Endothelial cell of umbilical vein (primary cell): ENCODE results near the gene ZNF667. TPM values are rescaled to one million over a fixed set of nuclear protein-coding genes. Genes with fewer than 3 reads are reported as not detected.

Source experiments
- BruUV-seq: library from RNA; stranded (reverse); fragments of 400-500 nt; replicated peaks from 2 replicates; lab custom pipeline; 2021; lab: Mats Ljungman, UMichigan
- CTCF ChIA-PET: fragments of 300-600, 350-600 bp; sonication (Branson Sonifier 250); formaldehyde crosslinking; loops from one replicate; lab custom pipeline; 2021; ENCODE audit warnings: antibody characterized with exemption, inconsistent platforms; lab: Charles Lee
- POLR2A ChIA-PET: fragments of 300-600, 350-600 bp; sonication (Branson Sonifier 250); formaldehyde crosslinking; loops from one replicate; lab custom pipeline; 2021; ENCODE audit warnings: antibody characterized with exemption, inconsistent platforms; lab: Charles Lee
- DNase-seq: peaks from one replicate; pipeline ENCODE4 v3.0.0-alpha.2; 2011; ENCODE audit warnings: low read depth, low spot score
- FAIRE-seq: peaks from 2 replicates; lab custom pipeline; 2011; peaks lifted over from hg19 to GRCh38; lab: Jason Lieb, UNC
- H2AFZ ChIP-seq: 2 replicates; pipeline ENCODE4 v1.6.0; 2012; ENCODE audit warnings: low read depth, low read length, control low read depth, inconsistent platforms
- H3K27ac ChIP-seq: 2 replicates; pipeline ENCODE4 v1.5.1; 2011; ENCODE audit warnings: low read depth, mild to moderate bottlenecking, control low read depth, low read length, moderate library complexity; ENCODE audit not compliant: insufficient read depth
- H3K27me3 ChIP-seq, 2 experiments: 2 replicates each; pipeline versions ENCODE4 v1.6.0 to v1.6.1; 2011; ENCODE audit warnings: low read length in 2 of 2, mixed read lengths in 1 of 2; ENCODE audit not compliant: control insufficient read depth in 2 of 2, insufficient read depth in 2 of 2
- H3K36me3 ChIP-seq, 2 experiments: 2 replicates in 1 of 2; 3 replicates in 1 of 2; pipeline ENCODE4 v1.5.1; 2011; ENCODE audit warnings: low read length in 2 of 2, mild to moderate bottlenecking in 1 of 2, moderate library complexity in 1 of 2; ENCODE audit not compliant: control insufficient read depth in 2 of 2, insufficient read depth in 2 of 2; ENCODE audit errors: extremely low read depth in 1 of 2
- H3K4me1 ChIP-seq: 3 replicates; pipeline ENCODE4 v1.5.1; 2011; ENCODE audit warnings: mild to moderate bottlenecking, low read length; ENCODE audit not compliant: control insufficient read depth, insufficient read depth; ENCODE audit errors: extremely low read depth
- H3K4me2 ChIP-seq: 2 replicates; pipeline ENCODE4 v1.6.1; 2011; ENCODE audit warnings: low read length, control low read depth, mixed read lengths; ENCODE audit not compliant: insufficient read depth
- H3K4me3 ChIP-seq, 3 experiments: fragments of 200-600 bp in 1 of 3; sonication (generic), shearing (Covaris generic) in 1 of 3; replicated peaks in 1 of 3; 2 replicates each; pipeline ENCODE4 v1.5.1; 2011 to 2016; ENCODE audit warnings: control low read depth in 3 of 3, low read length in 3 of 3, mild to moderate bottlenecking in 2 of 3, inconsistent platforms in 1 of 3, low read depth in 1 of 3, moderate library complexity in 1 of 3; ENCODE audit not compliant: insufficient read depth in 1 of 3
- H3K79me2 ChIP-seq: 2 replicates; pipeline ENCODE4 v1.6.0; 2012; ENCODE audit warnings: low read length, inconsistent platforms; ENCODE audit not compliant: control insufficient read depth, insufficient read depth
- H3K9ac ChIP-seq: replicated peaks from 2 replicates; pipeline ENCODE3; 2011; ENCODE audit warnings: low read length, control low read depth; ENCODE audit not compliant: insufficient read depth; ENCODE audit errors: extremely low read depth
- H3K9me1 ChIP-seq: replicated peaks from 3 replicates; pipeline ENCODE4 v1.6.0; 2011; ENCODE audit warnings: mild to moderate bottlenecking, low read length; ENCODE audit not compliant: control insufficient read depth, insufficient read depth; ENCODE audit errors: extremely low read depth
- H3K9me3 ChIP-seq: replicated peaks from 2 replicates; pipeline ENCODE4 v1.5.1; 2012; ENCODE audit warnings: low read length, inconsistent platforms; ENCODE audit not compliant: control insufficient read depth, insufficient read depth
- H4K20me1 ChIP-seq: replicated peaks from 2 replicates; pipeline ENCODE3; 2011; ENCODE audit warnings: mild to moderate bottlenecking, low read length; ENCODE audit not compliant: control insufficient read depth, insufficient read depth; ENCODE audit errors: extremely low read depth
- EZH2 ChIP-seq: IDR thresholded peaks from 2 replicates; pipeline ENCODE4 v1.6.1; 2012; ENCODE audit warnings: borderline replicate concordance, low read depth, mild to moderate bottlenecking, moderate library complexity, low read length, inconsistent platforms; ENCODE audit not compliant: severe bottlenecking
- FOS ChIP-seq: IDR thresholded peaks from 2 replicates; pipeline ENCODE4 v1.6.1; 2011; ENCODE audit warnings: mild to moderate bottlenecking, low read length, moderate library complexity, borderline replicate concordance; ENCODE audit not compliant: insufficient read depth
- JUN ChIP-seq: IDR thresholded peaks from 2 replicates; pipeline ENCODE4 v1.6.1; 2011; ENCODE audit warnings: borderline replicate concordance, low read depth; ENCODE audit not compliant: insufficient read length, insufficient read depth
- MYC ChIP-seq: IDR thresholded peaks from one replicate; pipeline ENCODE4 v1.6.1; 2011; ENCODE audit warnings: mild to moderate bottlenecking, low read depth, low read length
- POLR2A ChIP-seq: IDR thresholded peaks from 2 replicates; pipeline ENCODE4 v1.6.1; 2012; ENCODE audit warnings: low read depth, mild to moderate bottlenecking, control low read depth, low read length
- POLR2AphosphoS5 ChIP-seq: IDR thresholded peaks from 2 replicates; pipeline ENCODE4 v1.6.1; 2012; ENCODE audit warnings: low read depth, mild to moderate bottlenecking, control low read depth, low read length, moderate library complexity; ENCODE audit not compliant: insufficient read depth
- dilution Hi-C: fragments of 300-500 bp; cut with MboI; formaldehyde crosslinking; loops from one replicate; pipeline ENCODE4 v1.15.0; 2019; ENCODE audit warnings: low sequenced_read_pairs; ENCODE audit not compliant: extremely low pct_ligation_motif_present
- intact Hi-C: fragments of 100-400 bp; cut with micrococcal nuclease; formaldehyde crosslinking; loops from one replicate; pipeline ENCODE4 v1.10.0; 2022
- polyA plus RNA-seq, 4 experiments: library from polyadenylated mRNA; depleted of rRNA in 3 of 4; stranded (reverse) in 3 of 4; unstranded in 1 of 4; fragments of >200 nt; gene quantifications; 2 replicates each; pipeline versions ENCODE4 v1.2.1 to v1.2.3, GENCODE V29; 2011 to 2012; ENCODE audit warnings: missing spikeins in 1 of 4
- total RNA-seq: library from RNA; stranded (reverse); gene quantifications from 2 replicates; pipeline ENCODE4 v1.2.3, GENCODE V29; 2021
- TF ChIP-seq, protein P1 (sequence below): IDR thresholded peaks from 2 replicates; pipeline ENCODE4 v1.6.1; 2011; ENCODE audit not compliant: insufficient read depth, insufficient read length
- TF ChIP-seq, protein P2 (sequence below), 2 donors: IDR thresholded peaks; 1 replicate in 1 of 2; 2 replicates in 1 of 2; pipeline ENCODE4 v1.5.1; 2011; ENCODE audit warnings: low read length in 2 of 2, mild to moderate bottlenecking in 2 of 2, moderate library complexity in 2 of 2, control low read depth in 1 of 2, inconsistent platforms in 1 of 2, low read depth in 1 of 2; ENCODE audit not compliant: insufficient read depth in 1 of 2; ENCODE audit errors: extremely low read depth in 1 of 2

The ZNF667 gene
- total and polyA plus RNA-seq, 2 donors (not counting 3 experiments of a cell fraction or from before 2014, with no cell fraction given): 0.35 to 1.3 TPM

DNA sequence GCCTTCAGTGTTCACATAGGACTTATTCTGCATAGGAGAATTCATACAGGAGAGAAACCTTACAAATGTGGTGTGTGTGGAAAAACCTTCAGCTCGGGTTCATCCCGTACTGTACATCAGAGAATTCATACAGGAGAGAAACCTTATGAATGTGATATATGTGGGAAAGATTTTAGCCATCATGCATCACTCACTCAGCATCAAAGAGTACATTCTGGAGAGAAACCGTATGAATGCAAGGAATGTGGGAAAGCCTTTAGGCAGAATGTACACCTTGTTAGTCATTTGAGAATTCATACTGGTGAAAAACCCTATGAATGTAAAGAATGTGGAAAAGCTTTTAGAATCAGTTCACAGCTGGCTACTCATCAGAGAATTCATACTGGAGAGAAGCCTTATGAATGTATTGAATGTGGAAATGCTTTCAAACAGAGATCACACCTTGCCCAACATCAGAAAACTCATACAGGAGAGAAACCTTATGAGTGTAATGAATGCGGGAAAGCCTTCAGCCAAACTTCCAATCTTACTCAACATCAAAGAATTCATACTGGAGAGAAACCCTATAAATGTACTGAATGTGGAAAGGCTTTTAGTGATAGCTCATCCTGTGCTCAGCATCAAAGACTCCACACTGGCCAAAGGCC lies 48.2 kb upstream of the ZNF667 start:
- no peaks in the 10 kb centered on the region for H3K79me2 ChIP-seq
- CTCF ChIA-PET: no interaction called here

More for the DNA sequence above, 48.2 kb upstream of the ZNF667 start:
- no peaks in the 10 kb centered on the region for H4K20me1 ChIP-seq
- intact Hi-C loops: no loop called here
- no TSS peak for BruUV-seq
- H3K9me1 ChIP-seq: no peaks in the 10 kb centered on the region
- H2AFZ ChIP-seq: no peak overlapping the region
- TF ChIP-seq FOS (no peak), MYC (no peak), POLR2AphosphoS5 (no peak), JUN (no peak), EZH2 (no peak), POLR2A (no peak)
- TF ChIP-seq, protein P1, sequence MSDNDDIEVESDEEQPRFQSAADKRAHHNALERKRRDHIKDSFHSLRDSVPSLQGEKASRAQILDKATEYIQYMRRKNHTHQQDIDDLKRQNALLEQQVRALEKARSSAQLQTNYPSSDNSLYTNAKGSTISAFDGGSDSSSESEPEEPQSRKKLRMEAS: no peak
- TF ChIP-seq, protein P2, sequence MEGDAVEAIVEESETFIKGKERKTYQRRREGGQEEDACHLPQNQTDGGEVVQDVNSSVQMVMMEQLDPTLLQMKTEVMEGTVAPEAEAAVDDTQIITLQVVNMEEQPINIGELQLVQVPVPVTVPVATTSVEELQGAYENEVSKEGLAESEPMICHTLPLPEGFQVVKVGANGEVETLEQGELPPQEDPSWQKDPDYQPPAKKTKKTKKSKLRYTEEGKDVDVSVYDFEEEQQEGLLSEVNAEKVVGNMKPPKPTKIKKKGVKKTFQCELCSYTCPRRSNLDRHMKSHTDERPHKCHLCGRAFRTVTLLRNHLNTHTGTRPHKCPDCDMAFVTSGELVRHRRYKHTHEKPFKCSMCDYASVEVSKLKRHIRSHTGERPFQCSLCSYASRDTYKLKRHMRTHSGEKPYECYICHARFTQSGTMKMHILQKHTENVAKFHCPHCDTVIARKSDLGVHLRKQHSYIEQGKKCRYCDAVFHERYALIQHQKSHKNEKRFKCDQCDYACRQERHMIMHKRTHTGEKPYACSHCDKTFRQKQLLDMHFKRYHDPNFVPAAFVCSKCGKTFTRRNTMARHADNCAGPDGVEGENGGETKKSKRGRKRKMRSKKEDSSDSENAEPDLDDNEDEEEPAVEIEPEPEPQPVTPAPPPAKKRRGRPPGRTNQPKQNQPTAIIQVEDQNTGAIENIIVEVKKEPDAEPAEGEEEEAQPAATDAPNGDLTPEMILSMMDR (IDR thresholded peaks at IDR 0.05; ENCODE audit: extremely low read depth in 1 of 2, insufficient read depth in 1 of 2, low read depth in 1 of 2, low read length in 2 of 2): no peak
- POLR2A ChIA-PET: no interaction called here
- dilution Hi-C loops: no loop called here
- no peak for DNase-seq
- H3K27me3 ChIP-seq: no peaks in the 10 kb centered on the region
- no peak overlapping the region for H3K4me3 ChIP-seq
- no peak overlapping the region for H3K27ac ChIP-seq
- peaks cover 22% of the 10 kb centered on the region for H3K9me3 ChIP-seq
- H3K9ac ChIP-seq: no peak overlapping the region
- no peak overlapping the region for H3K4me2 ChIP-seq
- no peak for FAIRE-seq
- no peaks in the 10 kb centered on the region for H3K36me3 ChIP-seq
- H3K4me1 ChIP-seq: no peaks in the 10 kb centered on the region
